ENCODE results near the gene ADCY2.

ADCY2 gene

DNA sequence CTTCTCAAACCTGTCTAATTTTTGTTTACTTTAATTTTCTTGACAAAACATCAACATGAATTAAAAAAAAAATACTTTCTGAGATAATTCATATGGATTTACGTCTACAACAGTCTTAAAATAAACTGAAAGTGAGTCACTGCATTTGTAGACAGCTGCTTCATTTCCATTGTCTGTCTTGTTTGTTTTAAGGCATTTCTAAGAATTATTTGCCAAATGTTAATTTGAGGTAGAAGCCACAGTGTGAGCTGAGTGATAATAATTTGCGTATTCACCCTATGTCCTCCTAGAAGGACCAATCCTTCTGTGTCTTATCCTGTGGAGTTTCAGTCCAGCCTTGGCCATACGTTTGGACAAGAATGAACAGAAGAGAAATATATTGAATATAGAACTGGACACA lies 280.5 kb downstream of the ADCY2 start:
- no peak for TF ChIP-seq GATA1 (IDR thresholded peaks at IDR 0.05; ENCODE audit: low read depth, low read length)
- TF ChIP-seq POLR2A (IDR thresholded peaks at IDR 0.05; ENCODE audit: low read length), result no peak
- no peak for DNase-seq

DNA sequence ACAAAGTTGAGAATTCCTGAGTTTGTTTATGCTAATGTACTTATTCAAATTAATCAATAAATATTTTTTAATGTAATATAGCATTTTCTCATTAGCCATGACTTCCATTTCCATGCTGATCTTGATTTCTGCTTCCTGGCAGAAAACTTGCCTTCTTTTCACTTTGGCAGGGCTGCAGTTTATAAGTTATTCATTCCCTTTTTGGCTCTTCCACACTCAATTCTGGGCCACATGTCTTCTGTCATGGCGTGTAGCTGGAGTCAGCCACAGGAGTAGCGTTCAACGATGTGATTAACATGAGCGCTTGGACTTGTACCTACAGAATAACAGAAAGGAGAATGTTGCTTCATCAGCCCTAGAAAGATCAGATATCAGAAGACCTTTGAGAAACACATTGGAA lies 282.1 kb downstream of the ADCY2 start:
- DNase-seq, result no peak
- TF ChIP-seq GATA1 (IDR thresholded peaks at IDR 0.05; ENCODE audit: low read depth, low read length) (no peak), POLR2A (IDR thresholded peaks at IDR 0.05; ENCODE audit: low read length) (no peak)

- DNase-seq, result no peak
- no peak for TF ChIP-seq GATA1 (IDR thresholded peaks at IDR 0.05; ENCODE audit: low read depth, low read length)
- TF ChIP-seq POLR2A (IDR thresholded peaks at IDR 0.05; ENCODE audit: low read length), result no peak
These were observed 283.7 kb downstream of the ADCY2 start for GRCh38 chr5:7679663-7680062.

- no peak for DNase-seq
- TF ChIP-seq GATA1 (IDR thresholded peaks at IDR 0.05; ENCODE audit: low read depth, low read length), result no peak
- no peak for TF ChIP-seq POLR2A (IDR thresholded peaks at IDR 0.05; ENCODE audit: low read length)
These were observed 284.3 kb downstream of the ADCY2 start for GRCh38 chr5:7680260-7680659.

- DNase-seq, result no peak
- TF ChIP-seq POLR2A (IDR thresholded peaks at IDR 0.05; ENCODE audit: low read length), result no peak
These were observed 286.4 kb downstream of the ADCY2 start for GRCh38 chr5:7682379-7682778.

- TF ChIP-seq GATA1 (IDR thresholded peaks at IDR 0.05; ENCODE audit: low read depth, low read length) (no peak), POLR2A (IDR thresholded peaks at IDR 0.05; ENCODE audit: low read length) (no peak)
- no peak for DNase-seq
These were observed 287.8 kb downstream of the ADCY2 start for GRCh38 chr5:7683753-7684152.

GRCh38 chr5:7684826-7685225 lies 288.9 kb downstream of the ADCY2 start:
- TF ChIP-seq POLR2A (IDR thresholded peaks at IDR 0.05; ENCODE audit: low read length) (no peak), GATA1 (IDR thresholded peaks at IDR 0.05; ENCODE audit: low read depth, low read length) (no peak)
- DNase-seq, result no peak

DNA sequence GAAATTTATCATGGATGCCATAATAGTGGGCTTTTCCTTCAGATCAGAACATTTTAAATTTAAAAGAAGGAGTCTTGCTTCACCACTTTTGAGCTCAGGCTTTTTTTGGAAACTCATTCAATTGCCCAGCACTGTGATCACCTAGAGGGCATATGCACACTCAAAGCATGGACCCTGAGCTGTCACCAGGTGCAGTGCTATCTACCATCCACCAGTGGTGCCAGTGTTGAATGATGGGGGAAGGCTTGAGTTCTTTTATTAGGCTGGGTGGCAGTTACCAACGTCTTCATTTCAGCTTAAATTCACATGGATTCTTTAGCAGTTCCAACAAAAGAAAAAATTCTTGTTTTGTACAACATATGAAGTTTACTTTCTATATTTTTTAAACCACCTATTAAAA lies 290.9 kb downstream of the ADCY2 start:
- no peak for TF ChIP-seq GATA1 (IDR thresholded peaks at IDR 0.05; ENCODE audit: low read depth, low read length)
- TF ChIP-seq POLR2A (IDR thresholded peaks at IDR 0.05; ENCODE audit: low read length), result no peak
- no peak for DNase-seq

DNA sequence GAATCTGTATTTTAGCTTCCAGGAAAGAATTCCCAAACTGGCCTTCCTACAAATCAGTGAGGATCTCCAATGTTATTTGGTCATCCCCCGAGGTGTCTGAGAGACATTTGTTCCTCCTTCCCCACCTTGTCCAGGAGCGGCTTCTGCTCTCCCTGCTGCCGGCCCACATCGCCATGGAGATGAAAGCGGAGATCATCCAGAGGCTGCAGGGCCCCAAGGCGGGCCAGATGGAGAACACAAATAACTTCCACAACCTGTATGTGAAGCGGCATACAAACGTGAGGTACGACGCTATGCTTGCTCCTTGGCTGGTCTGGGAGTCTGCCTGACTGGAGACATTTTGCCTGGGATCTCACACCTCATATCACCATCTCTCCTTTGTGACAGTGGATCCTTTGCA lies 294.6 kb downstream of the ADCY2 start:
- no peak for DNase-seq
- TF ChIP-seq GATA1 (IDR thresholded peaks at IDR 0.05; ENCODE audit: low read depth, low read length), result no peak
- no peak for TF ChIP-seq POLR2A (IDR thresholded peaks at IDR 0.05; ENCODE audit: low read length)

GRCh38 chr5:7705261-7705660 lies 309.3 kb downstream of the ADCY2 start:
- TF ChIP-seq POLR2A (IDR thresholded peaks at IDR 0.05; ENCODE audit: low read length) (no peak), GATA1 (IDR thresholded peaks at IDR 0.05; ENCODE audit: low read depth, low read length) (no peak)
- DNase-seq, result no peak

DNA sequence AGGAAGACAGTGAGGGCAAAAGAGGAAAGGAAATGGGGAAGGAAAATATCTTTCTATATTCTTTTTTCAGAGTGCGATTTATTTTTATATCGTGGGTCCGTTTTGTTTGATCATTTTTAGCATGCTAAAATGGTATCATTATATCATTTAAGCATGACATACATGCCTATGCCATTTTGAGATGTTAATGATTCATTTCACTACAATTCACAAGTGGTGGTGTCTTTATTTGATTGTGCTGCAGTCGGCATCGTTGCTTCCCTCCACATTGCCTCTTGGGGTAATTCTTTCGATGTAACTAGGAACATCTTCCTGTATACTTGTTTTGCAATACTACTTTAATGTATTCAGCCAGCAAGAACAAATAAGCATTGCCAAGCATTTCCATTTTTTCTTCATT lies 309.8 kb downstream of the ADCY2 start:
- TF ChIP-seq POLR2A (IDR thresholded peaks at IDR 0.05; ENCODE audit: low read length) (no peak), GATA1 (IDR thresholded peaks at IDR 0.05; ENCODE audit: low read depth, low read length) (no peak)
- no peak for DNase-seq

DNA sequence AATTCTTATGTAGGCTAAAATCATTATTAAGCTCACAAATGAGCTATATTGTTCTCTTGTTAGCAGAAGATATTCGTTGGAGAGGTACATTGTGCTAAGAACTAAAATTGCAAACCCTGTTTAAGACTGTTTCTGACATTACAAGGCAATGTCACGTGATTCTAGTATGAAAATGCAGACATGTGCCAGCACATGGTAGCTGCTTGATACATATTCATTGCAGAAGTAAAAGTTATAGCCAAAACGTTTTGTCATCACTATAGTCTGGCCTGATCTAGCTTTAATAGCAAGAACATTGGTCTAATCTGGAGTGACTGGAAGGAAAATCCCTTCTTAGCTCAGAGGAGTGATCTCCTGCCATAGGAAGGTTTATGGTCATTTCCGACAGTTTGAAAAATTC lies 310.3 kb downstream of the ADCY2 start:
- no peak for DNase-seq

DNA sequence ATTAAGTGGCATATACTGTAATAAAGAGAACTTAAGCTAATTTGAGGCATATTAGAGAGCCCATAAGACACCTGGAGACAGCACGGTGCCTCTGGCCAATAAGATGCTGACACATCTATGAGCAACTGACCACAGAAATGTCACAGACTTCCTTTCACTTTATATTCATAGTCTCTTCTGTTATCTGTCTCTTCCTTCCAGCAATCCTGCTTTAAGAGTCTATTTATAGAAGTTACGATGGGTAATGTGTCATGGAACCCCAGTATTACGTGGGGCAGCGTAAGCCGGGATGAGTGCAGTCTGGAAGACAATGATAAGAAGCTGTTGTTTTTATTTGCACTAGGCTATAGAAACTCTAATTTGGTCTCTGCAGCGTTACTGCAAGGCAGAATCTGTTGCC lies 318.2 kb downstream of the ADCY2 start:
- TF ChIP-seq GATA1 (IDR thresholded peaks at IDR 0.05; ENCODE audit: low read depth, low read length), result no peak
- TF ChIP-seq POLR2A (IDR thresholded peaks at IDR 0.05; ENCODE audit: low read length), result no peak
- no peak for DNase-seq

More for the DNA sequence above, 310.3 kb downstream of the ADCY2 start:
- TF ChIP-seq GATA1 (IDR thresholded peaks at IDR 0.05; ENCODE audit: low read depth, low read length), result no peak
- TF ChIP-seq POLR2A (IDR thresholded peaks at IDR 0.05; ENCODE audit: low read length), result no peak

DNA sequence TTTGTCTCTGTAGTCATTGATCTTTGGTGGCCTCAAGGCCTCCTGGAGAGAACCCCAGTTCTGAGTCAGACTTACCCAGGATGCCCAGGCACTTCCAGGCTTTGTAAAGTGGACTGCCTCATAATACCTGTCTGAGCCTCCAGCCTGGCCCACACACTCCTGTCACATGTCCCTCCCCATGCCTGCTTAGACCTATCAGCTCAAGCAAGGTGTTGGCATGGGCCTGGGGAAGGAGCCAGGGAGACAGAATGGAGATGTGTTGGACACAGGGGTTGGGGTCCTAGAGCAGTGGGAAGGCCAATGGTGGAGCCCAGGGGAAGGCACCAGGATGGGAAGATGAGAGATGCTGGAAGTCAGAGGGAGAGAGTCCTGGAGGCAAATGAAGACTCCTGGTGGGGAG lies 318.8 kb downstream of the ADCY2 start:
- TF ChIP-seq POLR2A (IDR thresholded peaks at IDR 0.05; ENCODE audit: low read length) (no peak), GATA1 (IDR thresholded peaks at IDR 0.05; ENCODE audit: low read depth, low read length) (no peak)
- no peak for DNase-seq

DNA sequence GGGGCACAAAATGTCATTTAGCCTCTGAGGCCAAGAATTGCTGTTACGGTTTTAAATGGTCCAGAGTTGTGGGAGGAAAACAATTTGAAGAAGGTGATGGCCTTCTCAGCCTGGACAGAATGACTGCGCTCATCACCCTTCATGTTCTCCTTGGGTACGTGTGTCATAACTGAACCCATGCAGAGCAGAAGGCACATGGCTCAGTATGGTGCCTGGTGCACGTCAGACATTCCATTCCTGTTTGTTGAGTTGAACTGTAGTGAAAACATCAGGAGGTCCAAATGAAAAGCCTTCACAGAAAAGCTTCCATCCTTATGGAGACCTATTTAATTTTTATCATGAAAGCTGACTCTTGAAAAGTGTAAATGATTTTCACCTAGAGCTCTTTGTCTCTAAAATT lies 321.8 kb downstream of the ADCY2 start:
- TF ChIP-seq GATA1 (IDR thresholded peaks at IDR 0.05; ENCODE audit: low read depth, low read length), result no peak
- TF ChIP-seq POLR2A (IDR thresholded peaks at IDR 0.05; ENCODE audit: low read length), result no peak
- DNase-seq, result no peak

- DNase-seq, result no peak
- no peak for TF ChIP-seq GATA1 (IDR thresholded peaks at IDR 0.05; ENCODE audit: low read depth, low read length)
- no peak for TF ChIP-seq POLR2A (IDR thresholded peaks at IDR 0.05; ENCODE audit: low read length)
These were observed 332.1 kb downstream of the ADCY2 start for GRCh38 chr5:7728076-7728475.
